SHP77 treated with DMSO at 0.1 percent for 48 hours (cell line): ENCODE results near the gene PHF10.
A peak's percentile ranks its signal among the peaks of the same experiment; 100 is the strongest.
"Not testable (repeated sequence)": the region's sequence is repeated elsewhere in the genome, so short reads cannot be mapped to it uniquely, and the experiment has no call there.

Experiments used
- DNase-seq: peaks from one replicate; lab custom pipeline; 2025; lab: John Stamatoyannopoulos, UW

Gene PHF10

GRCh38 chr6:169723200-169723909 is 945 bp downstream of the PHF10 start:
- DNase-seq = peak; percentile 5

- DNase-seq = no peak
Observed at GRCh38 chr6:169722362-169723199, 1.7 kb downstream of the PHF10 start.

GRCh38 chr6:169720207-169720855 is 4.0 kb downstream of the PHF10 start:
- DNase-seq = no peak

GRCh38 chr6:169719117-169719516 is 5.2 kb downstream of the PHF10 start:
- DNase-seq = no peak

GRCh38 chr6:169714595-169714994 is 9.7 kb downstream of the PHF10 start:
- DNase-seq = no peak

GRCh38 chr6:169714178-169714577 is 10.1 kb downstream of the PHF10 start:
- DNase-seq = no peak

GRCh38 chr6:169710009-169710408 is 14.3 kb downstream of the PHF10 start:
- DNase-seq = no peak

GRCh38 chr6:169709293-169709692 is 15.0 kb downstream of the PHF10 start:
- no peak for DNase-seq

- no peak for DNase-seq
Observed at GRCh38 chr6:169707772-169708171, 16.5 kb downstream of the PHF10 start.

- no peak for DNase-seq
Observed at GRCh38 chr6:169702840-169703246, 21.5 kb downstream of the PHF10 start.

- DNase-seq = peak; percentile 82
Observed at GRCh38 chr6:169701954-169702839, 22.1 kb downstream of the PHF10 start, which contains the start of the genes C6orf120 and WDR27. TSS of gene C6orf120 (plus strand) at chr6:169702126. CDS start at chr6:169702460, 334 bp downstream. TSS of gene WDR27 (minus strand) at chr6:169702029. CDS start at chr6:169689005, 13,024 bp downstream.

GRCh38 chr6:169701311-169701953 is 22.9 kb downstream of the PHF10 start:
- no peak for DNase-seq

GRCh38 chr6:169700296-169700695 is 24.0 kb downstream of the PHF10 start:
- no peak for DNase-seq

- not testable (repeated sequence) for DNase-seq
Observed at GRCh38 chr6:169697115-169697514, 27.2 kb downstream of the PHF10 start.

GRCh38 chr6:169695131-169695530 is 29.2 kb downstream of the PHF10 start:
- no peak for DNase-seq

- no peak for DNase-seq
Observed at GRCh38 chr6:169692516-169692915, 31.8 kb downstream of the PHF10 start.

- no peak for DNase-seq
Observed at GRCh38 chr6:169691260-169691659, 33.0 kb downstream of the PHF10 start.

- DNase-seq = no peak
Observed at GRCh38 chr6:169689287-169689686, 35.0 kb downstream of the PHF10 start.

- no peak for DNase-seq
Observed at GRCh38 chr6:169685860-169686259, 38.4 kb downstream of the PHF10 start.

- DNase-seq = no peak
Observed at GRCh38 chr6:169684056-169684455, 40.2 kb downstream of the PHF10 start.

GRCh38 chr6:169678342-169678741 is 46.0 kb downstream of the PHF10 start:
- DNase-seq = no peak
